ENCODE data around the gene RNF186.
"Not testable (repeated sequence)": the region's sequence is repeated elsewhere in the genome, so short reads cannot be mapped to it uniquely, and the experiment has no call there.

Gene RNF186

DNA sequence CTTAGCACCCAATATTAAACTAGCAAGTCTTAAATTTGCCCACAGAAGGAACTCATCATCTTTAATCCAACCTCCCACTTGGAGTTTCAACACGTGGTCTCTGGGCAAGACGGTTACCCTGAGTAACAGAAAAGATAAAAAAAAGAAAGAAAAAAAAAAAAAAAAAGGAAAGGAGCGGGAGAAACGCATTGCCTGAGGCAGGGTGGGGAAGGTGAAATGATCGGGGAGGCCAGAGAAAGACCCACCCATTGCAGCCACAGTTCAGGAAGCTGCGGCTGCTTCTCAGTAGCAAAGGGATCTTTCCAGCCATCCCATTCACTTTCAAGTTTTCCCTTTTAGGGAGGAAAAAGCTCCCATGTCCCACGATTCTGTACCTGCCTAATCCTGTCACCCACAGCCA is 35.1 kb upstream of the RNF186 start:
- no peaks in the 10 kb centered on the region for H3K27me3 ChIP-seq
- no peaks in the 10 kb centered on the region for H3K4me1 ChIP-seq
- H4K20me1 ChIP-seq, result no peaks in the 10 kb centered on the region
- H3K4me2 ChIP-seq, result no peak overlapping the region
- no peak overlapping the region for H3K27ac ChIP-seq
- no peaks in the 10 kb centered on the region for H3K9me3 ChIP-seq
- no peak for TF ChIP-seq Cebpa-rat (IDR thresholded peaks at IDR 0.05)
- H3K36me3 ChIP-seq, result no peaks in the 10 kb centered on the region
- H3K9ac ChIP-seq, result no peak overlapping the region
- H3K4me3 ChIP-seq, result no peak overlapping the region

DNA sequence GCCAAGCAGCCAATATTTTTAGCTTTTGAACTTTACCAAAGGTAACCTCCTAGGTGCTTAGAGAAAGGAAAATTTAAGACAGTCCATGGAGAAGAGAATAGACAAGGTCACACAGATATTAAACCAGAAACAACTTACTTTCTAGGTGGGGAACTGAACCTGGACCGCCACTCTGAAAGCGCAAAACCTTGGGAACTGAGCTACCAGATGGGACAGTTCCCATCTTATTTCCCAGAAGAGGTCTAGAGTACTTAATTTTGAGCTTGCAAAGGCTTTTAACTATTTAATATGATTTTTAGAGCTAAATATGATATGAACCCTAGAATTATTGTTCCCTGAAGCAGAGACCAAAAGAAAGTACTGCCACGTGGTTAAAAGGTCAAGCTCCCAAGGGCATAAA is 34.2 kb upstream of the RNF186 start:
- not testable (repeated sequence) for H3K27me3 ChIP-seq

DNA sequence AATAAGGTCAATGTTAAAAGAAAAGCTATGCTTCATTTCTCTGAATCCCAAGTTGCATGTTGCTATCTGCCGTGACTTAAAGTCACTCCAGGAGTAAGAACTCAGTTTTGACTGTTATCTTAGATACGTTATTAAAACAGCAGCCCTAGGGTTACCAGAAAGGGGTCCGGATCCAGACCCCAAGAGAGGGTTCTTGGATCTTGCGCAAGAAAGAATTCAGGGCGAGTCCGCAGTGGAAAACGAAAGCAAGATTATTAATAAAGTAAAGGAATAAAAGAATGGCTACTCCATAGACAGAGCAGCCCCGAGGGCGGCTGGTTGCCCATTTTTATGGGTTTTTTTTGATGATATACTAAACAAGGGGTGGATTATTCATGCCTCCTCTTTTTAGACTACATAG is 32.3 kb upstream of the RNF186 start:
- not testable (repeated sequence) for H4K20me1 ChIP-seq, H3K9me3 ChIP-seq, H3K36me3 ChIP-seq, H3K4me1 ChIP-seq, H3K4me2 ChIP-seq, H3K9ac ChIP-seq, H3K27ac ChIP-seq, H3K27me3 ChIP-seq, H3K4me3 ChIP-seq
- 0 out of 2 replicates have a peak, but pooled peaks have one; percentile 16 for TF ChIP-seq Cebpa-rat (IDR thresholded peaks at IDR 0.05)

More for the DNA sequence above, 34.2 kb upstream of the RNF186 start:
- not testable (repeated sequence) for H3K4me3 ChIP-seq, H4K20me1 ChIP-seq, H3K4me2 ChIP-seq, H3K9ac ChIP-seq, H3K36me3 ChIP-seq, H3K9me3 ChIP-seq, H3K27ac ChIP-seq, H3K4me1 ChIP-seq

DNA sequence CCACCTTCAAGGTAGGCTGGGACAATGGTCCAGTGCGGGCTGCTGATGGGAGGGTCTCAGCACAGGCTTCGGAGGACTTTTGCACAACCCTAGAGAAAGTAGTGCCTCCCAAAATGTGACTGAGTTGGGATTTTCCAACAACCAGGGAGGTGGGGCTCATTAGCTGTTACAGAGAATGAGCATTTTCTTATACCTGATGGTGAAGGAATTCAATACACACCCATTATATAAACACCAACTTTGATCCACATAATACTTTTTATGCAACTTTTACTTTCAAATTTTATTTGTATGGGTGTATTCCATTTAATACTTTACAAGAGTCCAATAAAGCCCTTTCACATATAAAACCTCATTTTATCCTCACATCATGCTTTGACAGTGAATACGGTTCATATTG is 31.3 kb upstream of the RNF186 start:
- H3K9me3 ChIP-seq, result no peaks in the 10 kb centered on the region
- no peak overlapping the region for H3K4me2 ChIP-seq
- no peaks in the 10 kb centered on the region for H3K36me3 ChIP-seq
- H3K9ac ChIP-seq, result no peak overlapping the region
- H4K20me1 ChIP-seq, result no peaks in the 10 kb centered on the region
- H3K27ac ChIP-seq, result no peak overlapping the region
- no peaks in the 10 kb centered on the region for H3K4me1 ChIP-seq
- no peak for TF ChIP-seq Cebpa-rat (IDR thresholded peaks at IDR 0.05)
- H3K4me3 ChIP-seq, result no peak overlapping the region
- no peaks in the 10 kb centered on the region for H3K27me3 ChIP-seq

DNA sequence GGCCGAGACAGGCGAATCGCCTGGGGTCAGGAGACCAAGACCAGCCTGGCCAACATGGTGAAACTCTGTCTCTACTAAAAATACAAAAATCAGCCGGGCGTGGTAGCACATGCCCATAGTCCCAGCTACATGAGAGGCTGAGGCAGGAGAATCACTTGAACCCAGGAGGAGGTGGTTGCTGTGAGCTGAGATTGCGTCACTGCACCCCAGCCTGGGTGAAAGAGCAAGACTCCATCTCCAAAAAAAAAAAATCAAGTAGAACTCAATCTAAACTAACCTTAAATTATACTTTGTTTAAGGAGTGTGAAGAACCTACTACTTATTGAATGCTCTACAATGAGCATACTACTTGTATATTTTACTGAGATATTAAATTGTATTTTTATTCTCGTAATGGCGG is 30.5 kb upstream of the RNF186 start:
- TF ChIP-seq Cebpa-rat (IDR thresholded peaks at IDR 0.05), result no peak
- no peak overlapping the region for H3K4me2 ChIP-seq
- H3K9ac ChIP-seq, result no peak overlapping the region
- H3K27ac ChIP-seq, result no peak overlapping the region
- no peaks in the 10 kb centered on the region for H3K4me1 ChIP-seq
- H3K9me3 ChIP-seq, result no peaks in the 10 kb centered on the region
- no peaks in the 10 kb centered on the region for H3K27me3 ChIP-seq
- H3K4me3 ChIP-seq, result no peak overlapping the region
- no peaks in the 10 kb centered on the region for H4K20me1 ChIP-seq
- no peaks in the 10 kb centered on the region for H3K36me3 ChIP-seq

DNA sequence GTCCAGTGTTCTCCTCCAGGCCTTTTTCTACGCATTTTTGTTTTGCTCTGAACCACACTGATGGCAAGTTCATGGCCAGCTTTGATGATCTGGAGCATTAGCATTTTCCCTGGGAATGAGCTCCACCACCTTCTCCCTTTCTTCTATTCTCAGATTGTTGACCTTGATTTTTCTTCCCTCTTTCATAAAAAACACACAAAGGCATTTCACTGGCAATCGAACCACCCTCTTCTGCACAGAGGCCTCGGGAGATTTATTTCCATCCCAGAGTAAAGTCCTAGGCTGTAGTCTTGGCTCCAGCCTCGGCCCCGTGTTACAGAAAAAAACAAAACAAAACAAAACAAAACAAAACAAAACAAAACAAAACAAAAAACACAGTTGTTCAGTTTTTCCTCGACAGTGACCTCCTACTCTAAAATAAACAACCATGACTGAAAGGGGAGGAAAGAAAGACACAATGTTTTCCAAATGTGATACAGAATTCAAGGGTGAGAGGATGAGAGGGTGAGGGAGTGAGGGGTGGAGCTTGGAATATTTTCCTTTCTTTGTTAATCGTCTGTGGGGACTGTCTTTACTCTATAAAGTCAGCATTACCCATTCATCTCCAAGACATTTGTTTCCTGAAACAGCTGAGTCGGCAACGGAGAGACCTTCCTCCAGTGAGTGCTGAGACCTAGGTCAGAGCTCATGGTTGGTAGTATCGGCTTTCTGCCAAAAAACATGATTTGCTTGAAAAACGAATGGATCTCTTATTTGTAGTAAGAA is 29.8 kb upstream of the RNF186 start:
- H3K4me1 ChIP-seq, result no peaks in the 10 kb centered on the region
- no peak overlapping the region for H3K4me3 ChIP-seq
- H3K36me3 ChIP-seq, result no peaks in the 10 kb centered on the region
- TF ChIP-seq Cebpa-rat (IDR thresholded peaks at IDR 0.05), result no peak
- H3K4me2 ChIP-seq, result no peak overlapping the region
- H4K20me1 ChIP-seq, result no peaks in the 10 kb centered on the region
- no peak overlapping the region for H3K27ac ChIP-seq
- H3K9ac ChIP-seq, result no peak overlapping the region
- no peaks in the 10 kb centered on the region for H3K9me3 ChIP-seq
- no peaks in the 10 kb centered on the region for H3K27me3 ChIP-seq

DNA sequence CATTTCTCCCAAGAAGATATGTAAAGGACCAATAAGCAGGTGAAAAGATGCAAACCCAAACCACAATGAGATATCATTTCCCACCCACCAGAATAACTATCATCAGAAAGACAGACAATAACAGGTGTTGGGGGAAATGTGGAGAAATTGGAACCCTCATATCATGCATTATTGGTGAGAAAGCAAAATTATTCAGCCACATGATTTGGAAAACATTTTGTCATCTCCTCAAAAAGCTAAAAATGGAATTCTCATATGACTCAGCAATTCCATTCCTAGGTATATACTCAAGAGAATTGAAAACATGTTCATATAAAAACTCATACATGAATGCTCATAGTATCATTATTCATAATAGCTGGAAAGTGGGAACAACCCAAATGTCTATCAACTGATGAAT is 25.1 kb upstream of the RNF186 start:
- Histone ChIP-seq H3K9me3 (no peaks in the 10 kb centered on the region), H3K4me2 (no peak overlapping the region), H3K27ac (no peak overlapping the region), H3K4me1 (no peaks in the 10 kb centered on the region), H3K9ac (no peak overlapping the region), H3K4me3 (no peak overlapping the region), H4K20me1 (no peaks in the 10 kb centered on the region), H3K36me3 (no peaks in the 10 kb centered on the region), H3K27me3 (no peaks in the 10 kb centered on the region)
- TF ChIP-seq Cebpa-rat (IDR thresholded peaks at IDR 0.05), result no peak

DNA sequence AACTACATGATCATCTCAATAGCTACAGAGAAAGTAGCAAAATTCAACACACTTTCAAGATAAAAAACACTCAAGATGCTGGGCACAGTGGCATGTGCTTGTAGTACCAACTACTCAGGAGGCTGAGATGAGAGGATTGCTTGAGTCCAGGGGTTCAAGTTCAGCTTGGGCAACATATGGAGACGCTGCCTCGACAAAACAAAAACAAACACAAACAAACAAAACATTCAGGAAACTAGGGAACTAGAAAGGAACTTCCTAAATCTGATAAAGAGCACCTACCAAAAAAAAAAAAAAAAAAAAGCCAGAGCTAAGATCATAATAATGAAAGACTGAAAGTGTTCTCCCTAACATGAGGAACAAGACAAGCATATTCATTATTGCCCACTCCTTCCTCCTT is 22.8 kb upstream of the RNF186 start:
- no peaks in the 10 kb centered on the region for H4K20me1 ChIP-seq
- no peak for TF ChIP-seq Cebpa-rat (IDR thresholded peaks at IDR 0.05)

DNA sequence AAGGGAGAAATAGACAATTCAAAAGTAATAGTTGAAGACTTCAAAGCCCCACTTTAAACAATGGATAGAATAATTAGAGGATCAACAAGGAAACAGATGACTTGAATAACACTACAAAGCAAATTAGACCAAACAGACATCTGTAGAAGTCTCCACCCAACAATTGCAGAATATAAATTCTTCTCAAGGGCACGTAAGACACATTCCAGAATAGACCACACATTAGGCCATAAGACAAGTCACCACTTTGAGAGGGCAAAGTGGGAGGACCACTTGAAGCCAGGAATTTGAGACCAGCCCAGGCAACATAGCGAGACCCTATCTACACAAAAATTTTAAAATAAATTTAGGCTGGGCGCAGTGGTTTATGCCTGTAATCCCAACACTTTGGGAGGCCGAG is 20.5 kb upstream of the RNF186 start:
- no peak overlapping the region for H3K9ac ChIP-seq
- no peaks in the 10 kb centered on the region for H3K4me1 ChIP-seq
- no peaks in the 10 kb centered on the region for H3K27me3 ChIP-seq
- no peak overlapping the region for H3K4me2 ChIP-seq
- H3K36me3 ChIP-seq, result no peaks in the 10 kb centered on the region
- no peak overlapping the region for H3K27ac ChIP-seq
- TF ChIP-seq Cebpa-rat (IDR thresholded peaks at IDR 0.05), result no peak
- peaks cover 19% of the 10 kb centered on the region for H3K9me3 ChIP-seq
- H3K4me3 ChIP-seq, result no peak overlapping the region
- H4K20me1 ChIP-seq, result no peaks in the 10 kb centered on the region

More for the DNA sequence above, 22.8 kb upstream of the RNF186 start:
- H3K9ac ChIP-seq, result no peak overlapping the region
- no peak overlapping the region for H3K27ac ChIP-seq
- H3K4me2 ChIP-seq, result no peak overlapping the region
- no peaks in the 10 kb centered on the region for H3K36me3 ChIP-seq
- no peaks in the 10 kb centered on the region for H3K27me3 ChIP-seq
- no peak overlapping the region for H3K4me3 ChIP-seq
- no peaks in the 10 kb centered on the region for H3K4me1 ChIP-seq
- no peaks in the 10 kb centered on the region for H3K9me3 ChIP-seq

DNA sequence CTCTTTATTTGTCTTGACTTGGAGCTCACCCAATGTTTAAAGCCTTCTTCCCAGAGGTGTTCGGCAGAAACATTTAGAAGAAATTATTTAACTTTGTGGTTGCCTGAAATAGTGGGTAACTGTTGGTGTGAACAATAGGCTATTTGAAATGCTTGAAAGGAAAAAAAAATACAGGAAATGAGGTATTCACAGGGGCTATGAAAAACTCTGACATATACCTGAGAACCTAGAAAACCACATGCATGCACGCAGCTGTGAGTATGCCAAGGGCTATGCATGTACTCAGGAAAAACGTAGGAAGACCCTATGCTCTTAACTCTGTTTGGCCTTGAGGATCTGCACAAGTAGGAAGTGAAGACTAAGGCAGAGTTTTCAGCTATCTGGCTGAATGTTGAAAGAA is 16.4 kb upstream of the RNF186 start:
- Histone ChIP-seq H3K27me3 (no peaks in the 10 kb centered on the region), H3K4me3 (no peak overlapping the region), H4K20me1 (no peaks in the 10 kb centered on the region), H3K4me1 (no peaks in the 10 kb centered on the region), H3K36me3 (no peaks in the 10 kb centered on the region), H3K4me2 (no peak overlapping the region), H3K9me3 (peaks cover 20% of the 10 kb centered on the region), H3K9ac (no peak overlapping the region), H3K27ac (no peak overlapping the region)
- TF ChIP-seq Cebpa-rat (IDR thresholded peaks at IDR 0.05), result no peak

DNA sequence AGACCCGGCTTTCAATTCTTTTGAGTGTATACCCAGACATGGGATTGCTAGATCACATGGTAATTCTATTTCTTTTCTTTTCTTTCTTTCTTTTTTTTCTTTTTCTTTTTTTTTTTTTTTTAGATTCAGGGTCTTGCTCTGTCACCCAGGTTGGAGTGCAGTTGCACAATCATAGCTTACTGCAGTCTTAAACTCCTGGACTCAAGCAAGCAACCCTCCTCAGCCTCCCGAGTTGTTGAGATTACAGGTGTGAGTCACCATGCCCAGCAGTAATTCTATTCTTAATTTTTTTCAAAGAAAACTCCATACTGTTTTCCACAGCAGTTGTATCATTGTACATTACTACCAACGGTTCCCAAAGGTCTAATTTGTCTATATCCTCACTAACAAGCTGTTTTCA is 13.5 kb upstream of the RNF186 start:
- H3K4me1 ChIP-seq, result no peaks in the 10 kb centered on the region
- TF ChIP-seq Cebpa-rat (IDR thresholded peaks at IDR 0.05), result no peak
- peaks cover 20% of the 10 kb centered on the region for H3K9me3 ChIP-seq
- no peaks in the 10 kb centered on the region for H3K36me3 ChIP-seq
- H3K4me2 ChIP-seq, result no peak overlapping the region
- H3K27me3 ChIP-seq, result no peaks in the 10 kb centered on the region
- no peaks in the 10 kb centered on the region for H4K20me1 ChIP-seq
- no peak overlapping the region for H3K27ac ChIP-seq
- no peak overlapping the region for H3K9ac ChIP-seq
- no peak overlapping the region for H3K4me3 ChIP-seq
